ENCODE data around the gene CLASRP. TPM values are rescaled to one million over a fixed set of nuclear protein-coding genes. Genes with fewer than 3 reads are reported as not detected.

The CLASRP gene
- total and polyA plus RNA-seq, 9 donors, result 29.5 to 113 (median 80.3) TPM

- TF ChIP-seq POLR2A (IDR thresholded peaks at IDR 0.05) (no peak), EP300 (IDR thresholded peaks at IDR 0.05) (no peak), CTCF (IDR thresholded peaks at IDR 0.05) (no peak)
- no peak overlapping the region for H3K4me3 ChIP-seq
- 66 to 78% (median 71%) methylated on average over 9 of the region's 9 CpGs for WGBS, 3 donors
- no peak for DNase-seq
- no peaks in the 10 kb centered on the region for H3K36me3 ChIP-seq
- H3K27ac ChIP-seq, result no peak overlapping the region
- no peaks in the 10 kb centered on the region for H3K9me3 ChIP-seq
- H3K27me3 ChIP-seq, result no peaks in the 10 kb centered on the region
- intact Hi-C loops (cut with DNase I), result loop anchor here in 1 of 4 donors (10.0 kb wide), 1 partner anchor 147 kb away; the partner anchor contains the start of gene APOE
- no peaks in the 10 kb centered on the region for H3K4me1 ChIP-seq (ENCODE audit: insufficient read depth)
Observed at GRCh38 chr19:45051929-45052579, 13.2 kb downstream of the CLASRP start.

GRCh38 chr19:45056831-45057230 lies 18.0 kb downstream of the CLASRP start:
- TF ChIP-seq CTCF (IDR thresholded peaks at IDR 0.05), result no peak
- TF ChIP-seq EP300 (IDR thresholded peaks at IDR 0.05), result no peak
- TF ChIP-seq POLR2A (IDR thresholded peaks at IDR 0.05), result no peak
- Histone ChIP-seq H3K4me1 (ENCODE audit: insufficient read depth) (no peaks in the 10 kb centered on the region), H3K9me3 (no peaks in the 10 kb centered on the region), H3K4me3 (no peak overlapping the region), H3K36me3 (no peaks in the 10 kb centered on the region), H3K27me3 (no peaks in the 10 kb centered on the region), H3K27ac (no peak overlapping the region)
- intact Hi-C loops (cut with DNase I), result loop anchor here in 1 of 4 donors (10.0 kb wide), 1 partner anchor 152 kb away; the partner anchor contains the start of gene APOE
- DNase-seq, result no peak
- WGBS, 3 donors, result 84 to 89% (median 87%) methylated on average over 8 of the region's 8 CpGs

GRCh38 chr19:45057444-45057843 lies 18.6 kb downstream of the CLASRP start:
- DNase-seq, result no peak
- no peaks in the 10 kb centered on the region for H3K9me3 ChIP-seq
- H3K4me3 ChIP-seq, result no peak overlapping the region
- H3K27ac ChIP-seq, result no peak overlapping the region
- H3K4me1 ChIP-seq (ENCODE audit: insufficient read depth), result no peaks in the 10 kb centered on the region
- TF ChIP-seq POLR2A (IDR thresholded peaks at IDR 0.05) (no peak), EP300 (IDR thresholded peaks at IDR 0.05) (no peak), CTCF (IDR thresholded peaks at IDR 0.05) (no peak)
- no peaks in the 10 kb centered on the region for H3K27me3 ChIP-seq
- no peaks in the 10 kb centered on the region for H3K36me3 ChIP-seq
- WGBS, 3 donors, result 75 to 84% (median 81%) methylated on average over 9 of the region's 9 CpGs
- intact Hi-C loops (cut with DNase I), result loop anchor here in 1 of 4 donors (10.0 kb wide), 1 partner anchor 153 kb away; the partner anchor contains the start of gene APOE

- intact Hi-C loops (cut with DNase I), result loop anchor here in 1 of 4 donors (10.0 kb wide), 1 partner anchor 154 kb away; the partner anchor contains the start of gene APOE
- Histone ChIP-seq H3K27me3 (no peaks in the 10 kb centered on the region), H3K36me3 (no peaks in the 10 kb centered on the region), H3K27ac (no peak overlapping the region), H3K9me3 (no peaks in the 10 kb centered on the region), H3K4me3 (no peak overlapping the region), H3K4me1 (ENCODE audit: insufficient read depth) (no peaks in the 10 kb centered on the region)
- TF ChIP-seq CTCF (IDR thresholded peaks at IDR 0.05), result no peak
- no peak for TF ChIP-seq EP300 (IDR thresholded peaks at IDR 0.05)
- no peak for TF ChIP-seq POLR2A (IDR thresholded peaks at IDR 0.05)
- 79 to 84% (median 84%) methylated on average over 14 of the region's 14 CpGs for WGBS, 3 donors
- no peak for DNase-seq
Observed at GRCh38 chr19:45058622-45059159, 19.8 kb downstream of the CLASRP start.
